GM12878 (cell line): ENCODE data around the gene HOXD1. TPM values are rescaled to one million over a fixed set of nuclear protein-coding genes. Genes with fewer than 3 reads are reported as not detected.

Source experiments
- ATAC-seq: fragments of 200-7000 bp; cut with Tn5 transposase; 3 replicates; pipeline ENCODE4 v1.9.1; 2020; ENCODE audit warnings: mild to moderate bottlenecking, moderate library complexity
- BruUV-seq: library from RNA; stranded (reverse); fragments of 400-500 nt; replicated peaks from 2 replicates; lab custom pipeline; 2021; lab: Mats Ljungman, UMichigan
- CTCF ChIA-PET: fragments of 300-600 bp; sonication (Branson Sonifier 250); formaldehyde crosslinking; extraction: SDS; loops from one replicate; lab custom pipeline; 2021; ENCODE audit warnings: inconsistent platforms; lab: Yijun Ruan, JAX
- POLR2A ChIA-PET: fragments of 350-600 bp; formaldehyde crosslinking; extraction: SDS; loops from one replicate; lab custom pipeline; 2021; ENCODE audit warnings: inconsistent platforms; lab: Charles Lee
- RAD21 ChIA-PET: fragments of 300-600 bp; sonication (Branson Sonifier 250); formaldehyde crosslinking; loops from one replicate; lab custom pipeline; 2023; ENCODE audit warnings: antibody characterized with exemption; ENCODE audit not compliant: unreplicated experiment; lab: Charles Lee
- SMC1A ChIA-PET: fragments of 300-600 bp; sonication (Branson Sonifier 250); formaldehyde crosslinking; loops from one replicate; lab custom pipeline; 2023; ENCODE audit not compliant: unreplicated experiment, uncharacterized antibody; lab: Charles Lee
- DNase-seq: peaks from one replicate; pipeline ENCODE4 v3.0.0-alpha.2; 2011; ENCODE audit warnings: low read depth, low spot score
- FAIRE-seq: peaks from 3 replicates; lab custom pipeline; 2011; peaks lifted over from hg19 to GRCh38; lab: Jason Lieb, UNC
- H2AFZ ChIP-seq: 2 replicates; pipeline ENCODE4 v1.6.0; 2011; ENCODE audit warnings: low read depth, low read length, control low read depth; ENCODE audit not compliant: control insufficient read depth
- H3K27ac ChIP-seq: 2 replicates; pipeline ENCODE4 v1.5.1; 2011; ENCODE audit warnings: control low read depth; ENCODE audit not compliant: control insufficient read depth, insufficient read depth
- H3K27me3 ChIP-seq, 2 experiments: replicated peaks in 1 of 2; 2 replicates each; pipeline versions ENCODE4 v1.6.0 to v1.6.1; 2011; ENCODE audit warnings: low read length in 1 of 2; ENCODE audit not compliant: control insufficient read depth in 2 of 2, insufficient read depth in 2 of 2
- H3K36me3 ChIP-seq, 2 experiments: 2 replicates each; pipeline ENCODE4 v1.5.1; 2011; ENCODE audit warnings: low read length in 1 of 2; ENCODE audit not compliant: control insufficient read depth in 2 of 2, insufficient read depth in 2 of 2
- H3K4me1 ChIP-seq: 2 replicates; pipeline ENCODE4 v1.6.1; 2011; ENCODE audit warnings: mild to moderate bottlenecking, low read length, moderate library complexity, mixed read lengths; ENCODE audit not compliant: control insufficient read depth, insufficient read depth
- H3K4me2 ChIP-seq: 2 replicates; pipeline ENCODE4 v1.6.0; 2011; ENCODE audit warnings: control low read depth; ENCODE audit not compliant: control insufficient read depth, insufficient read depth
- H3K4me3 ChIP-seq: fragments of 200-600 bp; sonication (generic); 2 replicates; pipeline ENCODE4 v1.5.1; 2016
- H3K79me2 ChIP-seq: 2 replicates; pipeline ENCODE4 v1.6.0; 2011; ENCODE audit warnings: low read length; ENCODE audit not compliant: control insufficient read depth, insufficient read depth
- H3K9ac ChIP-seq: 2 replicates; pipeline ENCODE4 v1.8.0; 2011; ENCODE audit warnings: low read length, control low read depth, mixed read lengths; ENCODE audit not compliant: control insufficient read depth, insufficient read depth
- H3K9me3 ChIP-seq: replicated peaks from 3 replicates; pipeline ENCODE4 v1.5.1; 2011; ENCODE audit warnings: mild to moderate bottlenecking, low read length; ENCODE audit not compliant: control insufficient read depth, insufficient read depth
- H4K20me1 ChIP-seq: 2 replicates; pipeline ENCODE4 v1.6.0; 2011; ENCODE audit not compliant: control insufficient read depth, insufficient read depth
- ESRRA ChIP-seq: IDR thresholded peaks from 2 replicates; pipeline ENCODE4 v1.6.1; 2012; ENCODE audit warnings: mild to moderate bottlenecking, low read length, improper control_type of control experiment
- HCFC1 ChIP-seq: fragments of 150-350 bp; IDR thresholded peaks from 2 replicates; pipeline ENCODE4 v1.6.1; 2014; ENCODE audit warnings: low read length
- JUNB ChIP-seq: IDR thresholded peaks from 2 replicates; pipeline ENCODE4 v1.6.1; 2016; ENCODE audit warnings: antibody characterized with exemption, mild to moderate bottlenecking
- JUND ChIP-seq: IDR thresholded peaks from 2 replicates; pipeline ENCODE4 v1.6.1; 2012; ENCODE audit warnings: low read depth, mild to moderate bottlenecking, low read length, improper control_type of control experiment, moderate library complexity
- KLF5 ChIP-seq: fragments of 450-650 bp; IDR thresholded peaks from 2 replicates; pipeline ENCODE4 v1.6.1; 2014; ENCODE audit warnings: mild to moderate bottlenecking; ENCODE audit not compliant: partially characterized antibody
- MYB ChIP-seq: fragments of 150-350 bp; IDR thresholded peaks from 2 replicates; pipeline ENCODE4 v1.6.1; 2014; ENCODE audit warnings: mild to moderate bottlenecking, low read depth, low read length, borderline replicate concordance
- NFIC ChIP-seq: IDR thresholded peaks from 2 replicates; pipeline ENCODE4 v1.6.1; 2012; ENCODE audit warnings: low read depth, mild to moderate bottlenecking, inconsistent platforms, low read length, moderate library complexity
- SMC3 ChIP-seq: IDR thresholded peaks from 2 replicates; pipeline ENCODE4 v1.6.1; 2011; ENCODE audit warnings: low read length, improper control_type of control experiment, borderline replicate concordance
- SUPT20H ChIP-seq: IDR thresholded peaks from 2 replicates; pipeline ENCODE4 v1.6.1; 2011; ENCODE audit warnings: low read depth, mild to moderate bottlenecking, low read length, moderate library complexity, borderline replicate concordance; ENCODE audit not compliant: control insufficient read depth
- TARDBP ChIP-seq: IDR thresholded peaks from 2 replicates; pipeline ENCODE4 v1.6.1; 2016; ENCODE audit warnings: borderline replicate concordance
- WGBS: methylation state at CpG from one replicate; pipeline ENCODE4 v1.1.6; 2016; ENCODE audit warnings: low lambda C conversion rate; ENCODE audit not compliant: insufficient replicate concordance, insufficient coverage; ENCODE audit errors: missing lambda C conversion rate; 5-methylcytosine and 5-hydroxymethylcytosine counted together
- in situ Hi-C: fragments of 300-500 bp; cut with MboI; formaldehyde crosslinking; loops from 9 replicates; pipeline ENCODE4 v1.14.3; 2018; ENCODE audit warnings: mixed read lengths
- intact Hi-C: fragments of 100-400 bp; cut with micrococcal nuclease; formaldehyde crosslinking; loops from one replicate; pipeline ENCODE4 v1.14.2; 2022; ENCODE audit not compliant: unreplicated experiment
- polyA plus RNA-seq, 11 experiments: library from polyadenylated mRNA; depleted of rRNA in 4 of 11; unstranded in 6 of 11; stranded (reverse) in 5 of 11; fragments of >200 nt; fragmentation: Nextera tagmentation in 4 of 11; fragmentation: Illumina TruSeq in 1 of 11; extraction: Ambion mirVana in 4 of 11; extraction: Trizol in 1 of 11; gene quantifications; 1 replicate in 1 of 11; 2 replicates in 10 of 11; pipeline versions ENCODE4 v1.2.1 to v1.2.3, GENCODE V29; 2011 to 2016; ENCODE audit warnings: inconsistent platforms in 2 of 11, missing spikeins in 2 of 11, low read depth in 1 of 11
- total RNA-seq, 4 experiments: library from RNA; depleted of rRNA in 3 of 4; stranded (reverse); fragments of >200 nt in 3 of 4; fragmentation: Illumina TruSeq in 1 of 4; extraction: Trizol in 1 of 4; gene quantifications; 2 replicates each; pipeline versions ENCODE4 v1.2.1 to v1.2.3, GENCODE V29; 2013 to 2021
- TF ChIP-seq, protein P1 (sequence below): fragments of 450-650 bp; IDR thresholded peaks from 2 replicates; pipeline ENCODE4 v1.6.1; 2017; ENCODE audit warnings: mild to moderate bottlenecking

Gene HOXD1
- total and polyA plus RNA-seq, 10 of the 15 experiments (the other 5 are each of a cell fraction or from before 2014, with no cell fraction given) = not detected

DNA sequence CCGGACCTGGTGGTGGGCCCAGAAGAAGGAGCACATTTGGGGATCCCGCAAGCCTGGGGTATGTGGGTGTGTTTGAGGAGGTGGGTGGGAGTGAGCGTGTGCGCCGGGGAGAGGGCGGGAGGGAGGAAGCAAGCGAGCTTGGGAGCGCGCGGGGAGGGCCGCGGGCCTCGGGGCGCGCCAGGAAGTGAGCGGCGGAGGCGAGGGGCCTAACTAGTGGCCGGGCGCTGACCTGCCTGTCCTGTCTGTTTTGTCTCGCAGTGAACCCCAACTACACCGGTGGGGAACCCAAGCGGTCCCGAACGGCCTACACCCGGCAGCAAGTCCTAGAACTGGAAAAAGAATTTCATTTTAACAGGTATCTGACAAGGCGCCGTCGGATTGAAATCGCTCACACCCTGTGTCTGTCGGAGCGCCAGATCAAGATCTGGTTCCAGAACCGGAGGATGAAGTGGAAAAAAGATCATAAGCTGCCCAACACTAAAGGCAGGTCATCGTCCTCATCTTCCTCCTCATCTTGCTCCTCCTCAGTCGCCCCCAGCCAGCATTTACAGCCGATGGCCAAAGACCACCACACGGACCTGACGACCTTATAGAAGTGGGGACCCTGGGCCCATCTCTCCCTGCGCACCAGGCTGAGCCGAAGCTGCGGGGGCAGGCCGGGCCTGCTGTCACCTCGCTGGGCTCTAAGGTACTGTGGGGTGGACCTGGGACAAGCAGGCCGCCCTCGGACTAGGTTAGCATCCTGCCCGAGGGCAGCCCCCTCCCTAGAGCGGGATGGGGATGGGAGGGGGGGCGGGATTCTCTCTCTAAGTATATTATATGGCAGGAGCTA, 35.9 kb upstream of the HOXD1 start:
- TF ChIP-seq KLF5 (no peak), JUND (no peak), ESRRA (no peak)
- SMC1A ChIA-PET = no interaction called here
- Histone ChIP-seq H3K9ac (no peak overlapping the region), H3K27ac (no peak overlapping the region), H3K27me3 (peaks cover 9 to 37% of the 10 kb centered on the region in 2 experiments), H4K20me1 (no peaks in the 10 kb centered on the region), H3K36me3 (no peaks in the 10 kb centered on the region), H3K4me1 (no peaks in the 10 kb centered on the region), H3K4me3 (no peak overlapping the region), H3K4me2 (no peak overlapping the region), H3K9me3 (no peaks in the 10 kb centered on the region), H2AFZ (no peak overlapping the region), H3K79me2 (no peaks in the 10 kb centered on the region)
- ATAC-seq = no peak
- in situ Hi-C loops (no loop called here), intact Hi-C loops (no loop called here)
- DNase-seq = no peak
- RAD21 ChIA-PET = interaction anchor here (0.9 to 1.3 kb wide), 2 partner anchors 13 to 402 kb away, joined by 3 to 4 read pairs; no protein-coding TSS in a partner anchor
- no TSS peak for BruUV-seq
- POLR2A ChIA-PET = interaction anchor here (0.6 kb wide), 1 partner anchor 486 kb away, joined by 4 read pairs; no protein-coding TSS in a partner anchor
- 36% methylated on average over 37 of the region's 48 CpGs for WGBS
- CTCF ChIA-PET = no interaction called here
- no peak for FAIRE-seq

DNA sequence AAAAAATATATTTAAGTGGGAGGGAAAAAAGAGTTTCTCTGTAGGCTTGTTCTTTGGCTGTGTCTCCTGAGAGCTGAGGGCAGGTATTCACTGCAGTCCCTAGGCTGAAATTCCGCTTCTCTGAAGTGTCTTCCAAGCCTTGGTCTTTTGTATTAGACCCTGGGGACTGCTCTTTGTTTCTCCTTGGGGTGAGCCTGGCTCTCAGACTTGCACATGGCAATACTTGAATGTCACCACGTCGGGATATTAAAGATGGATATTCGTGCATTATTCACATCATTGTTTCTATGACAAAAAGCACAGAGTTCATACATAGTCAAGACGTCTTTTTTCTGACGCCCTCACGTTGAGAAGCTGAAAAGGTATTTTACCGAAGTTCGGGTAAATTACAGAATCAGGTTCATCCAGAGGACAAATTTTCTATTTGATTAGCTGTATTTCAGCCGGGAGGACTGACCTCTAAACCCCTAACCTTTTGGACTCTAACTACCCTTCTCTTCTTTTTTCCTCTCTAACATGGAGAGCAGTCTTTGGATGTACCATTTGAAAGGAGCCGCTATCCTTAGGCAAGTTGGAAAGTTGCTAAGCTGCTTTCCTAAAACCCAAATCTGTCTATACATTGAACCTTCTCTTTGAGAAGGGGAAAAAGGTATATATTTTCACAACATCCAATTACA, 33.8 kb upstream of the HOXD1 start:
- no peak overlapping the region for H2AFZ ChIP-seq
- no peak overlapping the region for H3K4me3 ChIP-seq
- peaks cover 5 to 36% of the 10 kb centered on the region in 2 experiments for H3K27me3 ChIP-seq
- TF ChIP-seq TARDBP (no peak), JUNB (no peak), NFIC (no peak), MYB (no peak), HCFC1 (no peak), SUPT20H (no peak), SMC3 (no peak)
- TF ChIP-seq, protein P1, sequence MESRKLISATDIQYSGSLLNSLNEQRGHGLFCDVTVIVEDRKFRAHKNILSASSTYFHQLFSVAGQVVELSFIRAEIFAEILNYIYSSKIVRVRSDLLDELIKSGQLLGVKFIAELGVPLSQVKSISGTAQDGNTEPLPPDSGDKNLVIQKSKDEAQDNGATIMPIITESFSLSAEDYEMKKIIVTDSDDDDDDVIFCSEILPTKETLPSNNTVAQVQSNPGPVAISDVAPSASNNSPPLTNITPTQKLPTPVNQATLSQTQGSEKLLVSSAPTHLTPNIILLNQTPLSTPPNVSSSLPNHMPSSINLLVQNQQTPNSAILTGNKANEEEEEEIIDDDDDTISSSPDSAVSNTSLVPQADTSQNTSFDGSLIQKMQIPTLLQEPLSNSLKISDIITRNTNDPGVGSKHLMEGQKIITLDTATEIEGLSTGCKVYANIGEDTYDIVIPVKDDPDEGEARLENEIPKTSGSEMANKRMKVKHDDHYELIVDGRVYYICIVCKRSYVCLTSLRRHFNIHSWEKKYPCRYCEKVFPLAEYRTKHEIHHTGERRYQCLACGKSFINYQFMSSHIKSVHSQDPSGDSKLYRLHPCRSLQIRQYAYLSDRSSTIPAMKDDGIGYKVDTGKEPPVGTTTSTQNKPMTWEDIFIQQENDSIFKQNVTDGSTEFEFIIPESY = no peak
- TF ChIP-seq, all 136 proteins: peak for 0
- Histone ChIP-seq H3K27ac (no peak overlapping the region), H3K9ac (no peak overlapping the region), H3K9me3 (no peaks in the 10 kb centered on the region), H4K20me1 (no peaks in the 10 kb centered on the region), H3K4me2 (no peak overlapping the region), H3K4me1 (no peaks in the 10 kb centered on the region), H3K36me3 (no peaks in the 10 kb centered on the region), H3K79me2 (no peaks in the 10 kb centered on the region)
- WGBS = 6% methylated on average over 11 of the region's 11 CpGs
- intact Hi-C loops = no loop called here
- ChIA-PET SMC1A (interaction anchor here (1.3 kb wide), 1 partner anchor 497 kb away, joined by 3 read pairs; no protein-coding TSS in a partner anchor), POLR2A (interaction anchor here (0.7 kb wide), 1 partner anchor 19 kb away, joined by 3 read pairs; no protein-coding TSS in a partner anchor), CTCF (interaction anchor here (0.6 to 2.7 kb wide), 3 partner anchors 300 to 400 kb away, joined by 3 to 7 read pairs (median 3); no protein-coding TSS in a partner anchor), RAD21 (interaction anchor here (1.5 kb wide), 1 partner anchor 399 kb away, joined by 3 read pairs; no protein-coding TSS in a partner anchor)
- ATAC-seq = no peak
- BruUV-seq = no TSS peak
- DNase-seq = no peak
- no peak for FAIRE-seq
- in situ Hi-C loops = no loop called here
